HEK293 (cell line): ENCODE measurements around the gene MZT2B.
"Not testable (repeated sequence)": the region's sequence is repeated elsewhere in the genome, so short reads cannot be mapped to it uniquely, and the experiment has no call there.

ENCODE experiments used
- CTCF ChIA-PET: fragments of 350-600 bp; formaldehyde crosslinking; extraction: SDS; loops from one replicate; lab custom pipeline; 2021; ENCODE audit warnings: antibody characterized with exemption; lab: Yijun Ruan, JAX
- POLR2A ChIA-PET: fragments of 300-600 bp; formaldehyde crosslinking; extraction: SDS; loops from one replicate; lab custom pipeline; 2020; ENCODE audit warnings: antibody characterized with exemption, inconsistent platforms; lab: Yijun Ruan, JAX
- H3K27ac ChIP-seq: fragments of 200-500 bp; sonication (Bioruptor generic); 2 replicates; pipeline ENCODE4 v1.5.1; 2014; ENCODE audit warnings: low read depth, low read length, control low read depth, inconsistent platforms; ENCODE audit errors: extremely low read depth
- H3K36me3 ChIP-seq, 2 experiments: fragments of 200-500 bp in 1 of 2; sonication (Bioruptor generic) in 1 of 2; 1 replicate in 1 of 2; 2 replicates in 1 of 2; pipeline ENCODE4 v1.5.1; 2014 to 2017; ENCODE audit warnings: inconsistent platforms in 2 of 2, low read length in 2 of 2; ENCODE audit not compliant: control insufficient read depth in 2 of 2, insufficient read depth in 1 of 2
- H3K4me1 ChIP-seq: fragments of 200-500 bp; sonication (Bioruptor generic); 2 replicates; pipeline ENCODE4 v1.5.1; 2014; ENCODE audit warnings: mild to moderate bottlenecking, low read length, inconsistent platforms; ENCODE audit not compliant: control insufficient read depth, insufficient read depth
- H3K4me3 ChIP-seq: 2 replicates; pipeline ENCODE4 v1.5.1; 2011; ENCODE audit warnings: low read depth, mild to moderate bottlenecking, control low read depth, low read length, moderate library complexity
- H3K9me3 ChIP-seq: fragments of 200-500 bp; sonication (Bioruptor generic); 2 replicates; pipeline ENCODE4 v1.5.1; 2014; ENCODE audit warnings: low read depth, low read length, inconsistent platforms; ENCODE audit not compliant: control insufficient read depth, insufficient read depth
- HOXD13 ChIP-seq: sonication (generic); formaldehyde crosslinking; IDR thresholded peaks from 2 replicates; pipeline ENCODE4 v1.8.0; 2022; ENCODE audit warnings: missing genetic modification reagents, borderline replicate concordance
- ZBTB11 ChIP-seq: fragments of 450-650 bp; formaldehyde crosslinking; conservative IDR thresholded peaks from 2 replicates; pipeline ENCODE4 v1.5.1; 2016; ENCODE audit warnings: low read depth, missing biosample characterization, missing genetic modification characterization
- ZNF10 ChIP-seq: fragments of 450-650 bp; formaldehyde crosslinking; IDR thresholded peaks from 2 replicates; pipeline ENCODE4 v1.5.1; 2017; ENCODE audit warnings: missing biosample characterization, missing genetic modification characterization
- ZNF157 ChIP-seq: fragments of 450-650 bp; formaldehyde crosslinking; IDR thresholded peaks from 2 replicates; pipeline ENCODE4 v1.5.1; 2016; ENCODE audit warnings: missing biosample characterization, missing genetic modification characterization
- ZNF324 ChIP-seq: fragments of 450-650 bp; formaldehyde crosslinking; IDR thresholded peaks from 2 replicates; pipeline ENCODE4 v1.5.1; 2016; ENCODE audit warnings: missing biosample characterization, missing genetic modification characterization
- ZNF398 ChIP-seq: fragments of 450-650 bp; formaldehyde crosslinking; IDR thresholded peaks from 2 replicates; pipeline ENCODE4 v1.5.1; 2017; ENCODE audit warnings: missing biosample characterization, missing genetic modification characterization
- ZSCAN16 ChIP-seq: fragments of 450-650 bp; formaldehyde crosslinking; IDR thresholded peaks from 2 replicates; pipeline ENCODE4 v1.5.1; 2016; ENCODE audit warnings: missing biosample characterization, missing genetic modification characterization

The MZT2B gene

DNA sequence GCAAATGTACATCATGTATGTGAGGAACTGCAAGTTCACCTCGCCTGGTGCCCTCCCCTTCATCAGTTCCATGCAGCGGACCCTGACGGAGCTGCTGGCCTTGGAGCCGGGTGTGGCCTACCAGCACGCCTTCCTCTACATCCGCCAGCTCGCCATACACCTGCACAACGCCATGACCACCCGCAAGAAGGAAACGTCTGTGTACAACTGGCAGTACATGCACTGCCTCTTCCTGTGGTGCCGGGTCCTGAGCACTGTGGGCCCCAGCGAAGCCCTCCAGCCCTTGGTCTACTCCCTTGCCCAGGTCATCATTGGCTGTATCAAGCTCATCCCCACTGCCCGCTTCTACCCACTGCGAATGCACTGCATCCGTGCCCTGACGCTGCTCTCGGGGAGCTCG, 48.3 kb downstream of the MZT2B start:
- H3K4me3 ChIP-seq, H3K27ac ChIP-seq, CTCF ChIA-PET, H3K4me1 ChIP-seq, H3K36me3 ChIP-seq, H3K9me3 ChIP-seq, POLR2A ChIA-PET: not testable (repeated sequence)

- H3K36me3 ChIP-seq, H3K4me3 ChIP-seq, H3K4me1 ChIP-seq, H3K27ac ChIP-seq, POLR2A ChIA-PET, H3K9me3 ChIP-seq, CTCF ChIA-PET: not testable (repeated sequence)
Observed at GRCh38 chr2:130230907-130231306, 48.8 kb downstream of the MZT2B start.

GRCh38 chr2:130231656-130232055, 49.6 kb downstream of the MZT2B start:
- no peak overlapping the region for H3K4me3 ChIP-seq
- no peaks in the 10 kb centered on the region for H3K9me3 ChIP-seq
- POLR2A ChIA-PET = no interaction called here
- no peak overlapping the region for H3K27ac ChIP-seq
- TF ChIP-seq HOXD13 (CRISPR knock-in tag) (no peak), ZNF398 (tag by site-specific recombination) (no peak), ZNF324 (tag by site-specific recombination) (no peak), ZBTB11 (tag by site-specific recombination) (no peak), ZSCAN16 (tag by site-specific recombination) (no peak), ZNF157 (tag by site-specific recombination) (no peak), ZNF10 (tag by site-specific recombination) (no peak)
- TF ChIP-seq, all 188 proteins: peak for 0
- H3K36me3 ChIP-seq = no peaks in the 10 kb centered on the region
- H3K4me1 ChIP-seq = no peaks in the 10 kb centered on the region
- CTCF ChIA-PET = interaction anchor here (0.6 kb wide), 1 partner anchor 76 kb away, joined by 3 read pairs; no protein-coding TSS in a partner anchor

GRCh38 chr2:130233066-130233465, 51.0 kb downstream of the MZT2B start:
- H3K4me1 ChIP-seq, H3K36me3 ChIP-seq, H3K4me3 ChIP-seq, POLR2A ChIA-PET, H3K27ac ChIP-seq, CTCF ChIA-PET, H3K9me3 ChIP-seq: not testable (repeated sequence)

- H3K27ac ChIP-seq, POLR2A ChIA-PET, H3K9me3 ChIP-seq, CTCF ChIA-PET, H3K4me3 ChIP-seq, H3K4me1 ChIP-seq, H3K36me3 ChIP-seq: not testable (repeated sequence)
Observed at GRCh38 chr2:130239581-130239980, 57.5 kb downstream of the MZT2B start.
